GM04504 (cell line): ENCODE results near the gene SULT1C4.
"Not testable (repeated sequence)": the region's sequence is repeated elsewhere in the genome, so short reads cannot be mapped to it uniquely, and the experiment has no call there.

Experiments used
- DNase-seq: peaks from one replicate; pipeline ENCODE4 v3.0.0-alpha.2; 2012; ENCODE audit warnings: low read depth

The SULT1C4 gene

GRCh38 chr2:108413711-108414095 lies 35.9 kb downstream of the SULT1C4 start:
- DNase-seq = no peak

DNA sequence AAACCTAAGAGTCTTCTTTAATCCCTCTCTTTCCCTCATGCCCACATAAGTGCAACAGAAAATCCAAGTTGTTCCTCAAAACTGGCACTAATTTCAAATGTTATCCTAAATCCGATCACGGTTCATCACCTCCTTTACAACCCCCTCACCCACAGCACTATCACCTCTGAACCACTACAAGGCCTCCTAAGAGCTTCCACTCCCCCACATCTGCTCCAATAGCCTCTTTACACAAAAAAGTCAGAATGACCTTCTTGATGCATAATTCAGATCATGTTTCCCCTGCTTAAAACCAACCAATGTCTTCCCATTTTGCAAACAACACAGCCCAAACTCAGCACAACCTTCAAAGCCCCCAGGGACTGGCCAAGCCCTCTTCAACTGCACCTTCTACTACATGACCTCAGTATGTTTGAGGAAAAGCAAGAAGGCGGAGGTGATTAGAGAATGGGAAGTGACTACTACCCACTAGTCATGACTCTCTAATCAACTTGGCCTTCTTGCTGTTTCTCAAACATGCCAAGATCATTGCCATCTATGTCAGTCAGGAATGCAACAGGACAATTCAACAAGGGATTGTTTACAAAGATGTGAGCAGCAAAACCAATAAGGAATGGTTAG lies 36.6 kb downstream of the SULT1C4 start:
- no peak for DNase-seq

- no peak for DNase-seq
These were observed 37.2 kb downstream of the SULT1C4 start for GRCh38 chr2:108414945-108415344.

DNA sequence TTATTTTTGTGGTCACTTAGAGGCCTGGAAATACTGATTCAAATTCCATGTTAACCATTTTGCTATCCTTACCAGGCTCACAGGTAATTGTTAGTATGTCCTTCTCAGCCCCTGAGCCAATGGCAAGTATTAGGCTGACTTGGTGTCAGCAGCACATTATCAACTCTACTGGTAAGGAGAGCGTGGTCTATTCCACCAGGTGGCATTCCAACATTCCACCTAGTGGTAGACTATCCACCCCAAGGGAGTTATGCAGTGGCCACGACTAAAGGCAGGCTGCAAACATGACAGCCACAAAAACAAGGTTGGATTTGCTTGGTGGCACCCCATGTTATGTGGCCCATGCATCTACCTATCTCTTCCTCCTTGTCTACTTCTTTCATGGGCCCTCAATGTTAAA lies 39.5 kb downstream of the SULT1C4 start:
- no peak for DNase-seq

DNA sequence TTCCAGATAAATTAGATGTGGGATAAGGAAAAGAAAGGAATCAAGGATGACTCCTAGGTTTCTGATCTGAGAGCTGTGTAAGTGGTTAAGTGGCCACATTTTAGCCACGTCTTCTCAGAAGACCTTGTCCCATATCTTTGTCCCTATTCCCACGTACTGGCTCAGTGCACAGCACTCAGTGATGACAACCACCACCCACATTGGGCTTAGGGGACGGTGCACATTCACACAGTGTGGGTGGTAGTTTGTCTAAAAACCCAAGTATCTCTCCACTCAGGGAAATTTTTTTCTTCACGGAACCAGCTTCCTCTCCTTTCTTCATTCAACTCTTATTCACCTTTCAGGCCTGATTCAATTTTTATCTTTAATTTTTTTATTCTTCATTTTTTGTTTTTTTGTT lies 40.7 kb downstream of the SULT1C4 start:
- DNase-seq = no peak

DNA sequence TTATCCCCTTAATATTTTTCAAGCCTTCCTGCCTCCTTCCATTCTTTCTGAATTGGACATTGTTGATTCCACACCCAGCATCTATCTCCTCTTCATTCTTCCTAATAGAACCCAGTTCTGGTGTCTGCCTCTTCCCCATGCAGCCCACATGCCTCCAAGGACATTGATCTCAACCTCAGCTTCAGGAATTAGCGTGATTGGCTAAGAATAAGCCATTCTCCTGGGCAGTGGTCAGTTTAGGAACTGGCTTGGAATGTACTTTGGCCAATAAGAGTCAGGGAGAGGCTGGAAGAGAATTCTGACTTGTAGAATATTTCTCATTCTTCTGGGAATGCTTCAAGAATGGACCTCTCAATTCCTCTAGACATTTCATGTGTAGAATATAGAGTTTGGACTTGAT lies 45.3 kb downstream of the SULT1C4 start:
- DNase-seq = no peak

DNA sequence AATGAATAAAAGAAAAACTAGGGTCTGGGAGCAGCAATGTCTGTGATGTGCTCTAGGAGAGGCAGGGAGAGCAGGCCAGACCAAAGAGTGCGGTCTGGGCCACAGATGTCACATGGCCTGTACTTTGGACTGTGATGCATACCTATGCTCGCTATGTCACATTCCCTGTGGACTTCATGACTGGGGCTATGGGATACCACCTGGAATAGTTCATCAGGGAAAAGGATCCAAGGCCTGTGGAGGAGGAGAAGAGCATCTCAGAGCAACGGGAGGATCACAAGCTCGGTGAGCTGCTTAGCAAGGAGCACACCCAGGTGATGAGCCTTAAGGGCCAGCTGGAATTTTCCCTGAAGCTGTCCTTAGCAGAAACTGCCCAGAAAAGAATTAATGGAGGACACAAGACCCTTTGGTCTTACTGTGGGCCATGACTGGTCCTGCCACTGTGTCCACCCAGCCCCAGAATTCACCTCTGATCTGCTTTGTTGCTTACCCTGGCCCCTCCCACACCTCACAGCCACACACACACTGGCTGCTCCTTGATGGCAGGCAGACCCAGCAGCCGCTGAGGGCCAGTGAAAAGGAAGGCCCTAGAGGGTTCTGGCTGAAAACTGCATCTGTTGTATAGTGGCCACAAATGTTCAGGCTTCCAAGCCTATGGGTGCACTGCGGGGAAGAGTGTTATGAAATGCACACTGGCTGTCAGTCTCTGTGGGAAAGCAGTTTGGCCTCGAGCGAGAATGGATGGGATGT lies 45.9 kb downstream of the SULT1C4 start:
- DNase-seq = no peak

GRCh38 chr2:108428286-108429009 lies 50.7 kb downstream of the SULT1C4 start:
- DNase-seq = no peak

DNA sequence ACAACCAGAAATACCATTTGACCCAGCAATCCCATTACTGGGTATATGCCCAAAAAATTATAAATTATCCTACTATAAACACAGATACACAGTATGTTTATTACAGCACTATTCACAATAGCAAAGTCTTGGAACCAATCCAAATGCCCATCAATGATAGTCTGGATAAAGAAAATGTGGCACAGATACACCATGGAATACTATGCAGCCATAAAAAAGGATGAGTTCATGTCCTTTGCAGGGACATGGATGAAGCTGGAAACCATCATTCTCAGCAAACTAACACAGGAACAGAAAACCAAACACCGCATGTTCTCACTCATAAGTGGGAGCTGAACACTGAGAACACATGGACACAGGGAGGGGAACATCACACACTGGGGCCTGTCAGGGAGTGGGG lies 57.8 kb downstream of the SULT1C4 start:
- DNase-seq = not testable (repeated sequence)

GRCh38 chr2:108436976-108437375 lies 59.2 kb downstream of the SULT1C4 start:
- no peak for DNase-seq
